GM20000 (cell line): ENCODE data around the gene NCOA1.

ENCODE experiments used
- DNase-seq: peaks from one replicate; pipeline ENCODE4 v3.0.0; 2012; ENCODE audit warnings: low spot score
- TF ChIP-seq, protein P1 (sequence below): IDR thresholded peaks from 2 replicates; pipeline ENCODE4 v1.5.1; 2012; ENCODE audit warnings: mild to moderate bottlenecking, control low read depth; ENCODE audit errors: extremely low read depth, missing control alignments

The NCOA1 gene

GRCh38 chr2:24496959-24497358 lies 5.9 kb downstream of the NCOA1 start:
- DNase-seq, result no peak
- TF ChIP-seq, protein P1, sequence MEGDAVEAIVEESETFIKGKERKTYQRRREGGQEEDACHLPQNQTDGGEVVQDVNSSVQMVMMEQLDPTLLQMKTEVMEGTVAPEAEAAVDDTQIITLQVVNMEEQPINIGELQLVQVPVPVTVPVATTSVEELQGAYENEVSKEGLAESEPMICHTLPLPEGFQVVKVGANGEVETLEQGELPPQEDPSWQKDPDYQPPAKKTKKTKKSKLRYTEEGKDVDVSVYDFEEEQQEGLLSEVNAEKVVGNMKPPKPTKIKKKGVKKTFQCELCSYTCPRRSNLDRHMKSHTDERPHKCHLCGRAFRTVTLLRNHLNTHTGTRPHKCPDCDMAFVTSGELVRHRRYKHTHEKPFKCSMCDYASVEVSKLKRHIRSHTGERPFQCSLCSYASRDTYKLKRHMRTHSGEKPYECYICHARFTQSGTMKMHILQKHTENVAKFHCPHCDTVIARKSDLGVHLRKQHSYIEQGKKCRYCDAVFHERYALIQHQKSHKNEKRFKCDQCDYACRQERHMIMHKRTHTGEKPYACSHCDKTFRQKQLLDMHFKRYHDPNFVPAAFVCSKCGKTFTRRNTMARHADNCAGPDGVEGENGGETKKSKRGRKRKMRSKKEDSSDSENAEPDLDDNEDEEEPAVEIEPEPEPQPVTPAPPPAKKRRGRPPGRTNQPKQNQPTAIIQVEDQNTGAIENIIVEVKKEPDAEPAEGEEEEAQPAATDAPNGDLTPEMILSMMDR, result no peak

GRCh38 chr2:24497685-24498084 lies 6.6 kb downstream of the NCOA1 start:
- DNase-seq, result no peak
- TF ChIP-seq, protein P1, result no peak

GRCh38 chr2:24498121-24498520 lies 7.1 kb downstream of the NCOA1 start:
- TF ChIP-seq, protein P1, result no peak
- DNase-seq, result no peak

- no peak for DNase-seq
- TF ChIP-seq, protein P1, result no peak
These were observed 10.8 kb downstream of the NCOA1 start for GRCh38 chr2:24501813-24502212.

DNA sequence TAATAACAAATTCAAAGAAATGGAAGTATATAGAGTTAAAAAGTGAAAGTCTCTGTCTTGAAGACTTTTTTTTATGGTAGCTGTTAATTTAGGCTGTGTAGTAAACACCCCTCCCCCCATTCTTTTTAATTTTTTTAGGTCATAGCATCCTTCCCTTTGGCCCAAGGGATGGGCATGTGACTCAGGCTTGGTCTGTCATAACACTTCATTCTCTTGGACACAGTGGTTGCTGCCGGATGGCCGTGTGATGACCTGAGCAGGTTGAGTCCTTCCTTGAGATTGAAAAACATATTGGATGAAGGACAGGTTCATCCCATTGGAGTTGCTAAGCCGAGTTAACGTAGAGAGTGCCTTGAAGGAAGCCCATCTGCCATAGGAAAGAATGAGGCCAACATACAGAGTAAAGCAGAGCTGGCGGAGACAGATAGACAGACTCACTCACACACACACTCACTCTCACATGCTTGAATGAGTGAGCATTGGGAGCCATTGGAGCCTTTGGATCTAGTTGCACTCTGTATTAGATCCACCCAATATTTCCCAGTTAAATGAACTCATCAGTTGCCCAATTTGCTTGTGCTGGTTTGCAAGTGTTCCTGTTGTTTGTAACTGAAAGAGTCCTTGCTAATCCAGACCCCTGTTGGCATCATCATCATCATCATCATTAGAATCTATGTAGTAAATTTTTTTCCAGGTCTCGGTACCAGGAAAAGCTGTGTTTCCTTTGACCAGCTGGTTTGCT lies 14.7 kb downstream of the NCOA1 start:
- TF ChIP-seq, protein P1, result no peak
- DNase-seq, result no peak

DNA sequence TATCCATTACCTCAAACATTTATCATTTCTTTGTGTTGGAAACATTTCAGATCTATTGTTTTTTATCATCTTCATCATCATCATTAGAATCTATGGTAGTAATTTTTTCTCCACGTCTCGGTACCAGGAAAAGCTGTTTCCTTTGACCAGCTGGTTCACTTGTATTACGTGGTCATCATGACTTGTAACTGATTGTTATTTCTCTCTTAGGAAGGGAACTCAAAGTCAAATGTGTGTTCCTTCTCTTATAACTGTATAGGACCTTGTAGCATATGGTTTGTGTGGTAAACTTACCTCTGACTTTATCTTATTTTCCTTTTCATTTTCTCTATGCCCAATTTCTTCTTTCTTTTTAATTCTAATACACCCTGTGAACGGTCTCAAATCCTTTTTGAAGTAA lies 16.5 kb downstream of the NCOA1 start:
- TF ChIP-seq, protein P1, result no peak
- DNase-seq, result no peak

- DNase-seq, result no peak
- TF ChIP-seq, protein P1, result no peak
These were observed 17.8 kb downstream of the NCOA1 start for GRCh38 chr2:24508878-24509277.
